SK-N-SH treated with all-trans-retinoic acid at 6 μM for 48 hours (cell line): ENCODE results near the gene COL23A1.

ENCODE experiments used
- ATAC-seq: fragments of 200-7000 bp; cut with Tn5 transposase; 3 replicates; pipeline ENCODE4 v1.9.1; 2020; ENCODE audit warnings: mild to moderate bottlenecking, moderate library complexity
- BACH2 ChIP-seq: fragments of 250-450 bp; sonication (Bioruptor Pico); IDR thresholded peaks from 2 replicates; pipeline ENCODE4 v1.9.0; 2021; ENCODE audit warnings: mild to moderate bottlenecking, borderline replicate concordance
- CREB5 ChIP-seq: fragments of 250-450 bp; sonication (Bioruptor Pico); IDR thresholded peaks from 2 replicates; pipeline ENCODE4 v1.5.1; 2020; ENCODE audit warnings: low read depth, mild to moderate bottlenecking, moderate library complexity
- CSRNP3 ChIP-seq: fragments of 250-450 bp; sonication (Bioruptor Pico); IDR thresholded peaks from 2 replicates; pipeline ENCODE4 v1.5.1; 2021; ENCODE audit warnings: mild to moderate bottlenecking, moderate library complexity
- ESRRG ChIP-seq: fragments of 250-450 bp; sonication (Bioruptor Pico); IDR thresholded peaks from 2 replicates; pipeline ENCODE4 v1.6.1; 2021; ENCODE audit warnings: mild to moderate bottlenecking
- GLIS3 ChIP-seq: fragments of 250-450 bp; sonication (Bioruptor Pico); IDR thresholded peaks from 2 replicates; pipeline ENCODE4 v1.5.0; 2020; ENCODE audit warnings: mild to moderate bottlenecking, moderate library complexity
- ISL1 ChIP-seq: fragments of 250-450 bp; sonication (Bioruptor Pico); IDR thresholded peaks from 2 replicates; pipeline ENCODE4 v2.1.2; 2022; ENCODE audit warnings: mild to moderate bottlenecking, moderate library complexity
- OSR1 ChIP-seq: fragments of 250-450 bp; sonication (Bioruptor Pico); IDR thresholded peaks from 2 replicates; pipeline ENCODE4 v1.8.0; 2022; ENCODE audit warnings: moderate library complexity, mild to moderate bottlenecking, inconsistent platforms
- PATZ1 ChIP-seq: fragments of 250-450 bp; sonication (Bioruptor Pico); IDR thresholded peaks from 2 replicates; pipeline ENCODE4 v1.8.0; 2020; ENCODE audit warnings: mild to moderate bottlenecking, moderate library complexity, borderline replicate concordance
- PPARA ChIP-seq: fragments of 250-450 bp; sonication (Bioruptor Pico); IDR thresholded peaks from 2 replicates; pipeline ENCODE4 v1.5.0; 2020; ENCODE audit warnings: mild to moderate bottlenecking, borderline replicate concordance
- SNAI2 ChIP-seq: fragments of 250-450 bp; sonication (Bioruptor Pico); IDR thresholded peaks from 2 replicates; pipeline ENCODE4 v1.5.0; 2020; ENCODE audit warnings: mild to moderate bottlenecking, moderate library complexity
- TCF4 ChIP-seq: fragments of 250-450 bp; sonication (Bioruptor Pico); IDR thresholded peaks from 2 replicates; pipeline ENCODE4 v1.8.0; 2021; ENCODE audit warnings: mild to moderate bottlenecking, moderate library complexity, borderline replicate concordance
- TOX ChIP-seq: fragments of 250-450 bp; sonication (Bioruptor Pico); IDR thresholded peaks from 2 replicates; pipeline ENCODE4 v1.8.0; 2021; ENCODE audit warnings: mild to moderate bottlenecking, moderate library complexity, borderline replicate concordance
- TSHZ2 ChIP-seq: fragments of 250-450 bp; sonication (Bioruptor Pico); IDR thresholded peaks from 2 replicates; pipeline ENCODE4 v1.5.0; 2020; ENCODE audit warnings: mild to moderate bottlenecking, moderate library complexity
- ZC3H10 ChIP-seq: fragments of 250-450 bp; sonication (Bioruptor Pico); IDR thresholded peaks from 2 replicates; pipeline ENCODE4 v1.5.1; 2021; ENCODE audit warnings: mild to moderate bottlenecking, moderate library complexity
- ZFP3 ChIP-seq: fragments of 250-450 bp; sonication (Bioruptor Pico); IDR thresholded peaks from 2 replicates; pipeline ENCODE4 v1.5.0; 2020; ENCODE audit warnings: mild to moderate bottlenecking, moderate library complexity
- ZNF70 ChIP-seq: fragments of 450-650 bp; formaldehyde crosslinking; IDR thresholded peaks from 2 replicates; pipeline ENCODE4 v1.5.0; 2020; ENCODE audit warnings: mild to moderate bottlenecking, moderate library complexity
- ZNF8 ChIP-seq: fragments of 450-650 bp; formaldehyde crosslinking; IDR thresholded peaks from 2 replicates; pipeline ENCODE4 v1.5.0; 2020; ENCODE audit warnings: mild to moderate bottlenecking, moderate library complexity

COL23A1 gene

GRCh38 chr5:178586396-178586795 lies 3.8 kb downstream of the COL23A1 start:
- TF ChIP-seq BACH2 (CRISPR knock-in tag) (no peak), ZC3H10 (CRISPR knock-in tag) (no peak), ISL1 (CRISPR knock-in tag) (no peak), TSHZ2 (CRISPR knock-in tag) (no peak), CREB5 (CRISPR knock-in tag) (no peak), ZNF8 (no peak), TCF4 (CRISPR knock-in tag) (no peak), PATZ1 (CRISPR knock-in tag) (no peak), ZNF70 (CRISPR knock-in tag) (no peak), ZFP3 (no peak), CSRNP3 (CRISPR knock-in tag) (no peak), GLIS3 (CRISPR knock-in tag) (no peak), TOX (CRISPR knock-in tag) (no peak), ESRRG (CRISPR knock-in tag) (no peak), PPARA (no peak), SNAI2 (CRISPR knock-in tag) (no peak), OSR1 (CRISPR knock-in tag) (no peak)
- no peak for ATAC-seq

- peak; percentile 87 for ATAC-seq
Measured at GRCh38 chr5:178585421-178585820, 4.8 kb downstream of the COL23A1 start.

- TF ChIP-seq GLIS3 (CRISPR knock-in tag) = no peak
- TF ChIP-seq TSHZ2 (CRISPR knock-in tag) = no peak
- TF ChIP-seq ZNF70 (CRISPR knock-in tag) = no peak
- TF ChIP-seq PPARA = no peak
- TF ChIP-seq ISL1 (CRISPR knock-in tag) = no peak
- no peak for TF ChIP-seq CREB5 (CRISPR knock-in tag)
- no peak for TF ChIP-seq ZNF8
- no peak for TF ChIP-seq ZC3H10 (CRISPR knock-in tag)
- no peak for ATAC-seq
Measured at GRCh38 chr5:178583279-178583678, 6.9 kb downstream of the COL23A1 start.
